GM12878 (cell line): ENCODE measurements around the gene ARHGEF6. TPM values are rescaled to one million over a fixed set of nuclear protein-coding genes. Genes with fewer than 3 reads are reported as not detected.

Experiments used
- ATAC-seq: fragments of 200-7000 bp; cut with Tn5 transposase; 3 replicates; pipeline ENCODE4 v1.9.1; 2020; ENCODE audit warnings: mild to moderate bottlenecking, moderate library complexity
- BruUV-seq: library from RNA; stranded (reverse); fragments of 400-500 nt; replicated peaks from 2 replicates; lab custom pipeline; 2021; lab: Mats Ljungman, UMichigan
- CTCF ChIA-PET: fragments of 300-600 bp; sonication (Branson Sonifier 250); formaldehyde crosslinking; extraction: SDS; loops from one replicate; lab custom pipeline; 2021; ENCODE audit warnings: inconsistent platforms; lab: Yijun Ruan, JAX
- POLR2A ChIA-PET: fragments of 350-600 bp; formaldehyde crosslinking; extraction: SDS; loops from one replicate; lab custom pipeline; 2021; ENCODE audit warnings: inconsistent platforms; lab: Charles Lee
- RAD21 ChIA-PET: fragments of 300-600 bp; sonication (Branson Sonifier 250); formaldehyde crosslinking; loops from one replicate; lab custom pipeline; 2023; ENCODE audit warnings: antibody characterized with exemption; ENCODE audit not compliant: unreplicated experiment; lab: Charles Lee
- SMC1A ChIA-PET: fragments of 300-600 bp; sonication (Branson Sonifier 250); formaldehyde crosslinking; loops from one replicate; lab custom pipeline; 2023; ENCODE audit not compliant: unreplicated experiment, uncharacterized antibody; lab: Charles Lee
- DNase-seq: peaks from one replicate; pipeline ENCODE4 v3.0.0-alpha.2; 2011; ENCODE audit warnings: low read depth, low spot score
- FAIRE-seq: peaks from 3 replicates; lab custom pipeline; 2011; peaks lifted over from hg19 to GRCh38; lab: Jason Lieb, UNC
- H2AFZ ChIP-seq: 2 replicates; pipeline ENCODE4 v1.6.0; 2011; ENCODE audit warnings: low read depth, low read length, control low read depth; ENCODE audit not compliant: control insufficient read depth
- H3K27ac ChIP-seq: 2 replicates; pipeline ENCODE4 v1.5.1; 2011; ENCODE audit warnings: control low read depth; ENCODE audit not compliant: control insufficient read depth, insufficient read depth
- H3K27me3 ChIP-seq, 2 experiments: replicated peaks in 1 of 2; 2 replicates each; pipeline versions ENCODE4 v1.6.0 to v1.6.1; 2011; ENCODE audit warnings: low read length in 1 of 2; ENCODE audit not compliant: control insufficient read depth in 2 of 2, insufficient read depth in 2 of 2
- H3K36me3 ChIP-seq, 2 experiments: 2 replicates each; pipeline ENCODE4 v1.5.1; 2011; ENCODE audit warnings: low read length in 1 of 2; ENCODE audit not compliant: control insufficient read depth in 2 of 2, insufficient read depth in 2 of 2
- H3K4me1 ChIP-seq: 2 replicates; pipeline ENCODE4 v1.6.1; 2011; ENCODE audit warnings: mild to moderate bottlenecking, low read length, moderate library complexity, mixed read lengths; ENCODE audit not compliant: control insufficient read depth, insufficient read depth
- H3K4me2 ChIP-seq: 2 replicates; pipeline ENCODE4 v1.6.0; 2011; ENCODE audit warnings: control low read depth; ENCODE audit not compliant: control insufficient read depth, insufficient read depth
- H3K4me3 ChIP-seq: fragments of 200-600 bp; sonication (generic); 2 replicates; pipeline ENCODE4 v1.5.1; 2016
- H3K79me2 ChIP-seq: 2 replicates; pipeline ENCODE4 v1.6.0; 2011; ENCODE audit warnings: low read length; ENCODE audit not compliant: control insufficient read depth, insufficient read depth
- H3K9ac ChIP-seq: 2 replicates; pipeline ENCODE4 v1.8.0; 2011; ENCODE audit warnings: low read length, control low read depth, mixed read lengths; ENCODE audit not compliant: control insufficient read depth, insufficient read depth
- H3K9me3 ChIP-seq: replicated peaks from 3 replicates; pipeline ENCODE4 v1.5.1; 2011; ENCODE audit warnings: mild to moderate bottlenecking, low read length; ENCODE audit not compliant: control insufficient read depth, insufficient read depth
- H4K20me1 ChIP-seq: 2 replicates; pipeline ENCODE4 v1.6.0; 2011; ENCODE audit not compliant: control insufficient read depth, insufficient read depth
- HDGF ChIP-seq: fragments of 450-650 bp; IDR thresholded peaks from 2 replicates; pipeline ENCODE4 v1.6.1; 2016; ENCODE audit warnings: antibody characterized with exemption
- MTA2 ChIP-seq: fragments of 450-650 bp; IDR thresholded peaks from 2 replicates; pipeline ENCODE4 v1.6.1; 2016; ENCODE audit warnings: low read depth, mild to moderate bottlenecking, moderate library complexity
- SPI1 ChIP-seq: IDR thresholded peaks from 2 replicates; pipeline ENCODE4 v1.6.1; 2011; ENCODE audit warnings: low read depth, mild to moderate bottlenecking, low read length, moderate library complexity, borderline replicate concordance; ENCODE audit not compliant: insufficient read depth
- TCF12 ChIP-seq: IDR thresholded peaks from 2 replicates; pipeline ENCODE4 v1.6.1; 2011; ENCODE audit warnings: low read depth, mild to moderate bottlenecking, low read length
- WGBS: methylation state at CpG from one replicate; pipeline ENCODE4 v1.1.6; 2016; ENCODE audit warnings: low lambda C conversion rate; ENCODE audit not compliant: insufficient replicate concordance, insufficient coverage; ENCODE audit errors: missing lambda C conversion rate; 5-methylcytosine and 5-hydroxymethylcytosine counted together
- in situ Hi-C: fragments of 300-500 bp; cut with MboI; formaldehyde crosslinking; loops from 9 replicates; pipeline ENCODE4 v1.14.3; 2018; ENCODE audit warnings: mixed read lengths
- intact Hi-C: fragments of 100-400 bp; cut with micrococcal nuclease; formaldehyde crosslinking; loops from one replicate; pipeline ENCODE4 v1.14.2; 2022; ENCODE audit not compliant: unreplicated experiment
- polyA plus RNA-seq, 11 experiments: library from polyadenylated mRNA; depleted of rRNA in 4 of 11; unstranded in 6 of 11; stranded (reverse) in 5 of 11; fragments of >200 nt; fragmentation: Nextera tagmentation in 4 of 11; fragmentation: Illumina TruSeq in 1 of 11; extraction: Ambion mirVana in 4 of 11; extraction: Trizol in 1 of 11; gene quantifications; 1 replicate in 1 of 11; 2 replicates in 10 of 11; pipeline versions ENCODE4 v1.2.1 to v1.2.3, GENCODE V29; 2011 to 2016; ENCODE audit warnings: inconsistent platforms in 2 of 11, missing spikeins in 2 of 11, low read depth in 1 of 11
- total RNA-seq, 4 experiments: library from RNA; depleted of rRNA in 3 of 4; stranded (reverse); fragments of >200 nt in 3 of 4; fragmentation: Illumina TruSeq in 1 of 4; extraction: Trizol in 1 of 4; gene quantifications; 2 replicates each; pipeline versions ENCODE4 v1.2.1 to v1.2.3, GENCODE V29; 2013 to 2021
- TF ChIP-seq, protein P1 (sequence below): IDR thresholded peaks from 2 replicates; pipeline ENCODE4 v1.6.1; 2012; ENCODE audit warnings: improper control_type of control experiment, low read depth, low read length; ENCODE audit not compliant: insufficient replicate concordance
- TF ChIP-seq, protein P2 (sequence below): fragments of 450-650 bp; IDR thresholded peaks from 2 replicates; pipeline ENCODE4 v1.6.1; 2017; ENCODE audit warnings: borderline replicate concordance

The ARHGEF6 gene
- total and polyA plus RNA-seq, 10 of the 15 experiments (the other 5 are each of a cell fraction or from before 2014, with no cell fraction given): 5.4 to 29.7 (median 18.0) TPM

DNA sequence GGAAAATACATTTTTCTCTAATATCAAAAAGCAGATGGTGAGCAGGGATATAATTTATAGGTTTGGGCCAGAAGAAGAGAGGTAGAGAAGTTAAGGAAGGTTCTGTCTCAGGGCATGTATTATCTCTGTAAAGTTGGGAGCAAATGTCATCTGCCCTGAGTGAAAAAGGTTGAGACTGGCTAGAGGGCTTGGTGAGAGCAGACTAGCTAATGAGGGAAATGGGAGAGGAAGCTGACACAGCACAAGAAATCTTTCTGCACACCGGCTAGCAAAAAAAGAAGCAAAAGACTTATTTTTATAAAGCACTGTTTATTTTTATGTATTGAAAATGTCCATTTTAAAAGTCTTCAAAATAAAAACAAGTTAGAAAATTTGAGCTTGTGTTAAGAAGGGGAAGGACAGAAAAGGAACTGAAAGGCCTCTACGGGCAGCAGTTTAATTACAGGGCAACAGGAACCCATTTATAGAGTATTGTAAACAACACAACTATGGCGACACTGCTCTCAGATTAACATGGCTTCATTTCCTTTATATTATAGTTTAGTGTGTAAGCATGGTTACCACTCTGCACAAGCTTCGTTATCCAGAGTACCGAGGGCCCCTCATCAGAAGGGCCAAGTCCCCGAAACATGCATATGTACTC lies 115.4 kb downstream of the ARHGEF6 start:
- POLR2A ChIA-PET: interaction anchor here (1.2 kb wide), 1 partner anchor 167 kb away, joined by 3 read pairs; no protein-coding TSS in a partner anchor
- RAD21 ChIA-PET: interaction anchor here (0.8 to 1.0 kb wide), 4 partner anchors 29 to 48 kb away, joined by 3 to 5 read pairs (median 3); no protein-coding TSS in a partner anchor

DNA sequence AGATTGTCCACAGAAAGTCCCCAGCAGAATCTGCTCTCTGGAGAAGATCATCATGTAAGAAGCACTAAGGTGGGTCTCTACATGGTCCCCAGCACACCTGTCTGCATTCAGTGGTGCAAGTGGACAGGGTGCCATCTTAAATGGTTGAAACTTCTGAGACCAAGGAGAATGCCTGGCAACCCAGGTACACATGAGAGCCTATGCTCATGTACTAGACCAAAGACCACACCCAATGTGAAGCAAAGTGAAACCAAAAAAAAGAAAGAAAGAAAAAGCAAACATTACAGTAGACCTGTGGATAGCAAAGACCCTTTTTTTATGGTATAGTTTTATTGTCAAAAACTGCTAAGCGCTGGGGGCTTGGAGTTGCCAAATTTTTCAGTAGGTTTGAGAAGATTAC lies 117.8 kb downstream of the ARHGEF6 start:
- no TSS peak for BruUV-seq
- H3K4me1 ChIP-seq: peaks cover 17% of the 10 kb centered on the region; the same call in 1 of the 2 replicates
- no peak overlapping the region for H3K4me3 ChIP-seq
- FAIRE-seq (no peak), ATAC-seq (no peak; the same call in 2 of the 3 replicates), DNase-seq (no peak)
- CTCF ChIA-PET: no interaction called here
- peaks cover 3% of the 10 kb centered on the region; the same call in 2 of the 3 replicates for H3K9me3 ChIP-seq
- H3K27ac ChIP-seq: no peak overlapping the region
- H3K4me2 ChIP-seq: no peak overlapping the region
- 33% methylated on average over 1 of the region's 1 CpG for WGBS
- no peak for TF ChIP-seq HDGF
- TF ChIP-seq, protein P1, sequence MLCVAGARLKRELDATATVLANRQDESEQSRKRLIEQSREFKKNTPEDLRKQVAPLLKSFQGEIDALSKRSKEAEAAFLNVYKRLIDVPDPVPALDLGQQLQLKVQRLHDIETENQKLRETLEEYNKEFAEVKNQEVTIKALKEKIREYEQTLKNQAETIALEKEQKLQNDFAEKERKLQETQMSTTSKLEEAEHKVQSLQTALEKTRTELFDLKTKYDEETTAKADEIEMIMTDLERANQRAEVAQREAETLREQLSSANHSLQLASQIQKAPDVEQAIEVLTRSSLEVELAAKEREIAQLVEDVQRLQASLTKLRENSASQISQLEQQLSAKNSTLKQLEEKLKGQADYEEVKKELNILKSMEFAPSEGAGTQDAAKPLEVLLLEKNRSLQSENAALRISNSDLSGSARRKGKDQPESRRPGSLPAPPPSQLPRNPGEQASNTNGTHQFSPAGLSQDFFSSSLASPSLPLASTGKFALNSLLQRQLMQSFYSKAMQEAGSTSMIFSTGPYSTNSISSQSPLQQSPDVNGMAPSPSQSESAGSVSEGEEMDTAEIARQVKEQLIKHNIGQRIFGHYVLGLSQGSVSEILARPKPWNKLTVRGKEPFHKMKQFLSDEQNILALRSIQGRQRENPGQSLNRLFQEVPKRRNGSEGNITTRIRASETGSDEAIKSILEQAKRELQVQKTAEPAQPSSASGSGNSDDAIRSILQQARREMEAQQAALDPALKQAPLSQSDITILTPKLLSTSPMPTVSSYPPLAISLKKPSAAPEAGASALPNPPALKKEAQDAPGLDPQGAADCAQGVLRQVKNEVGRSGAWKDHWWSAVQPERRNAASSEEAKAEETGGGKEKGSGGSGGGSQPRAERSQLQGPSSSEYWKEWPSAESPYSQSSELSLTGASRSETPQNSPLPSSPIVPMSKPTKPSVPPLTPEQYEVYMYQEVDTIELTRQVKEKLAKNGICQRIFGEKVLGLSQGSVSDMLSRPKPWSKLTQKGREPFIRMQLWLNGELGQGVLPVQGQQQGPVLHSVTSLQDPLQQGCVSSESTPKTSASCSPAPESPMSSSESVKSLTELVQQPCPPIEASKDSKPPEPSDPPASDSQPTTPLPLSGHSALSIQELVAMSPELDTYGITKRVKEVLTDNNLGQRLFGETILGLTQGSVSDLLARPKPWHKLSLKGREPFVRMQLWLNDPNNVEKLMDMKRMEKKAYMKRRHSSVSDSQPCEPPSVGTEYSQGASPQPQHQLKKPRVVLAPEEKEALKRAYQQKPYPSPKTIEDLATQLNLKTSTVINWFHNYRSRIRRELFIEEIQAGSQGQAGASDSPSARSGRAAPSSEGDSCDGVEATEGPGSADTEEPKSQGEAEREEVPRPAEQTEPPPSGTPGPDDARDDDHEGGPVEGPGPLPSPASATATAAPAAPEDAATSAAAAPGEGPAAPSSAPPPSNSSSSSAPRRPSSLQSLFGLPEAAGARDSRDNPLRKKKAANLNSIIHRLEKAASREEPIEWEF: no peak
- TF ChIP-seq, protein P2, sequence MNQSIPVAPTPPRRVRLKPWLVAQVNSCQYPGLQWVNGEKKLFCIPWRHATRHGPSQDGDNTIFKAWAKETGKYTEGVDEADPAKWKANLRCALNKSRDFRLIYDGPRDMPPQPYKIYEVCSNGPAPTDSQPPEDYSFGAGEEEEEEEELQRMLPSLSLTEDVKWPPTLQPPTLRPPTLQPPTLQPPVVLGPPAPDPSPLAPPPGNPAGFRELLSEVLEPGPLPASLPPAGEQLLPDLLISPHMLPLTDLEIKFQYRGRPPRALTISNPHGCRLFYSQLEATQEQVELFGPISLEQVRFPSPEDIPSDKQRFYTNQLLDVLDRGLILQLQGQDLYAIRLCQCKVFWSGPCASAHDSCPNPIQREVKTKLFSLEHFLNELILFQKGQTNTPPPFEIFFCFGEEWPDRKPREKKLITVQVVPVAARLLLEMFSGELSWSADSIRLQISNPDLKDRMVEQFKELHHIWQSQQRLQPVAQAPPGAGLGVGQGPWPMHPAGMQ: no peak
- H3K9ac ChIP-seq: no peak overlapping the region
- H3K79me2 ChIP-seq: no peaks in the 10 kb centered on the region
- intact Hi-C loops (no loop called here), in situ Hi-C loops (no loop called here)
- H4K20me1 ChIP-seq: no peaks in the 10 kb centered on the region
- H2AFZ ChIP-seq: no peak overlapping the region
- H3K27me3 ChIP-seq: no peaks in the 10 kb centered on the region
- no peaks in the 10 kb centered on the region for H3K36me3 ChIP-seq
- RAD21 ChIA-PET: no interaction called here
- POLR2A ChIA-PET: no interaction called here
- SMC1A ChIA-PET: no interaction called here

More for the DNA sequence above, 115.4 kb downstream of the ARHGEF6 start:
- peak; percentile 88 for ATAC-seq
- WGBS: 11% methylated on average over 6 of the region's 6 CpGs
- in situ Hi-C loops (no loop called here), intact Hi-C loops (no loop called here)
- no peak for FAIRE-seq
- Histone ChIP-seq H3K4me1 (peaks cover 8% of the 10 kb centered on the region; the same call in 1 of the 2 replicates), H3K9me3 (peaks cover 3% of the 10 kb centered on the region; the same call in 2 of the 3 replicates), H3K27me3 (no peaks in the 10 kb centered on the region), H2AFZ (no peak overlapping the region), H3K27ac (peak overlapping the region; percentile 67), H4K20me1 (no peaks in the 10 kb centered on the region), H3K4me2 (0 out of 2 replicates have a peak overlapping the region, but pooled peaks have one; percentile 22), H3K36me3 (no peaks in the 10 kb centered on the region), H3K4me3 (no peak overlapping the region), H3K9ac (no peak overlapping the region), H3K79me2 (no peaks in the 10 kb centered on the region)
- BruUV-seq: no TSS peak
- DNase-seq: no peak
- TF ChIP-seq SPI1: peak; percentile 59; the same call in 1 of the 2 replicates
- no peak for TF ChIP-seq TCF12
- peak; percentile 13; the same call in 1 of the 2 replicates for TF ChIP-seq MTA2
- SMC1A ChIA-PET: interaction anchor here (0.8 to 2.0 kb wide), 10 partner anchors 9 to 87 kb away, joined by 3 to 11 read pairs (median 4); no protein-coding TSS in a partner anchor
- CTCF ChIA-PET: interaction anchor here (0.9 to 2.1 kb wide), 7 partner anchors 21 to 88 kb away, joined by 3 to 8 read pairs (median 4); no protein-coding TSS in a partner anchor
